GM21447 (cell line): ENCODE results near the gene COA7.
"Not testable (repeated sequence)": the region's sequence is repeated elsewhere in the genome, so short reads cannot be mapped to it uniquely, and the experiment has no call there.

Experiments
- ATAC-seq: cut with Tn5 transposase; IDR thresholded peaks from one replicate; pipeline ENCODE4 v1.9.1; 2021; ENCODE audit not compliant: unreplicated experiment

Gene COA7

GRCh38 chr1:52697795-52698674 is at the start of gene COA7:
TSS of gene COA7 (minus strand) at chr1:52698347. CDS start at chr1:52698326, 21 bp downstream.
- peak; percentile 43 for ATAC-seq

GRCh38 chr1:52747450-52747849 is 49.3 kb upstream of the COA7 start:
- ATAC-seq: no peak

- no peak for ATAC-seq
Observed at GRCh38 chr1:52746189-52746588, 48.0 kb upstream of the COA7 start.

GRCh38 chr1:52741259-52741658 is 43.1 kb upstream of the COA7 start:
- no peak for ATAC-seq

GRCh38 chr1:52739699-52740467 is 41.7 kb upstream of the COA7 start:
- no peak for ATAC-seq

GRCh38 chr1:52738893-52739292 is 40.7 kb upstream of the COA7 start:
- ATAC-seq: no peak

- no peak for ATAC-seq
Observed at GRCh38 chr1:52738148-52738547, 40.0 kb upstream of the COA7 start.

- not testable (repeated sequence) for ATAC-seq
Observed at GRCh38 chr1:52735371-52735770, 37.2 kb upstream of the COA7 start.

GRCh38 chr1:52733368-52733767 is 35.2 kb upstream of the COA7 start:
- no peak for ATAC-seq

- no peak for ATAC-seq
Observed at GRCh38 chr1:52727956-52728656, 30.0 kb upstream of the COA7 start.

- no peak for ATAC-seq
Observed at GRCh38 chr1:52727114-52727586, 29.0 kb upstream of the COA7 start.

GRCh38 chr1:52726265-52727113 is 28.3 kb upstream of the COA7 start, which contains the start of gene ZYG11B:
TSS of gene ZYG11B (plus strand) at chr1:52726453. CDS start at chr1:52726654, 201 bp downstream.
- ATAC-seq: peak; percentile 87

GRCh38 chr1:52725903-52726264 is 27.7 kb upstream of the COA7 start:
- no peak for ATAC-seq

GRCh38 chr1:52723260-52723659 is 25.1 kb upstream of the COA7 start:
- no peak for ATAC-seq

GRCh38 chr1:52715296-52715695 is 17.1 kb upstream of the COA7 start:
- ATAC-seq: not testable (repeated sequence)

GRCh38 chr1:52713590-52713989 is 15.4 kb upstream of the COA7 start:
- ATAC-seq: no peak

GRCh38 chr1:52709016-52709415 is 10.9 kb upstream of the COA7 start:
- ATAC-seq: no peak

- ATAC-seq: no peak
Observed at GRCh38 chr1:52707927-52708655, 9.9 kb upstream of the COA7 start.
